ENCODE measurements around the gene NUMB. TPM values are rescaled to one million over a fixed set of nuclear protein-coding genes. Genes with fewer than 3 reads are reported as not detected.

Gene NUMB
- total RNA-seq, 1 donor from 2014 or later, result 54.8 TPM

GRCh38 chr14:73250317-73250713 lies 208.0 kb downstream of the NUMB start:
- Mint-ChIP-seq H3K9me3 (no peaks in the 10 kb centered on the region), H3K27me3 (peaks cover 8% of the 10 kb centered on the region), H3K4me1 (peaks cover 29% of the 10 kb centered on the region), H3K36me3 (ENCODE audit: low read depth) (no peaks in the 10 kb centered on the region), H3K4me3 (no peak overlapping the region), H3K27ac (no peak overlapping the region)
- DNase-seq, result no peak
- intact Hi-C loops (cut with micrococcal nuclease), result no loop called here

- DNase-seq, result no peak
- Mint-ChIP-seq H3K9me3 (no peaks in the 10 kb centered on the region), H3K27me3 (peaks cover 13% of the 10 kb centered on the region), H3K36me3 (ENCODE audit: low read depth) (no peaks in the 10 kb centered on the region), H3K4me1 (peaks cover 28% of the 10 kb centered on the region), H3K27ac (no peak overlapping the region), H3K4me3 (no peak overlapping the region)
- intact Hi-C loops (cut with micrococcal nuclease), result no loop called here
These were observed 208.6 kb downstream of the NUMB start for GRCh38 chr14:73249564-73250316.

- DNase-seq, result no peak
- Mint-ChIP-seq H3K27me3 (peaks cover 19% of the 10 kb centered on the region), H3K4me1 (peaks cover 28% of the 10 kb centered on the region), H3K9me3 (no peaks in the 10 kb centered on the region), H3K36me3 (ENCODE audit: low read depth) (no peaks in the 10 kb centered on the region), H3K27ac (no peak overlapping the region), H3K4me3 (no peak overlapping the region)
- intact Hi-C loops (cut with micrococcal nuclease), result no loop called here
These were observed 209.2 kb downstream of the NUMB start for GRCh38 chr14:73249108-73249507.

- Mint-ChIP-seq H3K27ac (peak overlapping the region; percentile 59), H3K9me3 (no peaks in the 10 kb centered on the region), H3K36me3 (ENCODE audit: low read depth) (no peaks in the 10 kb centered on the region), H3K27me3 (peaks cover 26% of the 10 kb centered on the region), H3K4me3 (peak overlapping the region; percentile 7), H3K4me1 (peaks cover 33% of the 10 kb centered on the region)
- DNase-seq, result no peak
- intact Hi-C loops (cut with micrococcal nuclease), result no loop called here
These were observed 210.1 kb downstream of the NUMB start for GRCh38 chr14:73248108-73248868.

GRCh38 chr14:73246387-73247150 lies 211.8 kb downstream of the NUMB start:
- Mint-ChIP-seq H3K9me3 (no peaks in the 10 kb centered on the region), H3K4me3 (peak overlapping the region; percentile 79), H3K27me3 (peaks cover 37% of the 10 kb centered on the region), H3K27ac (no peak overlapping the region), H3K36me3 (ENCODE audit: low read depth) (no peaks in the 10 kb centered on the region), H3K4me1 (peaks cover 38% of the 10 kb centered on the region)
- intact Hi-C loops (cut with micrococcal nuclease), result no loop called here
- no peak for DNase-seq

GRCh38 chr14:73245480-73246325 lies 212.6 kb downstream of the NUMB start:
- intact Hi-C loops (cut with micrococcal nuclease), result no loop called here
- Mint-ChIP-seq H3K36me3 (ENCODE audit: low read depth) (no peaks in the 10 kb centered on the region), H3K27ac (no peak overlapping the region), H3K4me1 (peaks cover 38% of the 10 kb centered on the region), H3K4me3 (peak overlapping the region; percentile 79), H3K9me3 (no peaks in the 10 kb centered on the region), H3K27me3 (peaks cover 45% of the 10 kb centered on the region)
- DNase-seq, result peak; percentile 87

GRCh38 chr14:73244541-73245290 lies 213.6 kb downstream of the NUMB start:
- peaks cover 37% of the 10 kb centered on the region for H3K4me1 Mint-ChIP-seq
- intact Hi-C loops (cut with micrococcal nuclease), result no loop called here
- no peaks in the 10 kb centered on the region for H3K9me3 Mint-ChIP-seq
- DNase-seq, result no peak
- H3K36me3 Mint-ChIP-seq (ENCODE audit: low read depth), result no peaks in the 10 kb centered on the region
- H3K4me3 Mint-ChIP-seq, result peak overlapping the region; percentile 79
- peaks cover 52% of the 10 kb centered on the region for H3K27me3 Mint-ChIP-seq
- H3K27ac Mint-ChIP-seq, result no peak overlapping the region

GRCh38 chr14:73243748-73244147 lies 214.6 kb downstream of the NUMB start:
- no peaks in the 10 kb centered on the region for H3K36me3 Mint-ChIP-seq (ENCODE audit: low read depth)
- H3K9me3 Mint-ChIP-seq, result no peaks in the 10 kb centered on the region
- H3K4me1 Mint-ChIP-seq, result peaks cover 30% of the 10 kb centered on the region
- no peak overlapping the region for H3K4me3 Mint-ChIP-seq
- peaks cover 59% of the 10 kb centered on the region for H3K27me3 Mint-ChIP-seq
- intact Hi-C loops (cut with micrococcal nuclease), result no loop called here
- no peak overlapping the region for H3K27ac Mint-ChIP-seq
- DNase-seq, result no peak

- DNase-seq, result no peak
- no peaks in the 10 kb centered on the region for H3K9me3 Mint-ChIP-seq
- H3K4me1 Mint-ChIP-seq, result peaks cover 29% of the 10 kb centered on the region
- H3K36me3 Mint-ChIP-seq (ENCODE audit: low read depth), result no peaks in the 10 kb centered on the region
- peaks cover 63% of the 10 kb centered on the region for H3K27me3 Mint-ChIP-seq
- no peak overlapping the region for H3K27ac Mint-ChIP-seq
- intact Hi-C loops (cut with micrococcal nuclease), result no loop called here
- H3K4me3 Mint-ChIP-seq, result no peak overlapping the region
These were observed 215.0 kb downstream of the NUMB start for GRCh38 chr14:73243341-73243740.

- no peak for DNase-seq
- intact Hi-C loops (cut with micrococcal nuclease), result no loop called here
- H3K36me3 Mint-ChIP-seq (ENCODE audit: low read depth), result no peaks in the 10 kb centered on the region
- peaks cover 65% of the 10 kb centered on the region for H3K27me3 Mint-ChIP-seq
- no peak overlapping the region for H3K27ac Mint-ChIP-seq
- no peak overlapping the region for H3K4me3 Mint-ChIP-seq
- no peaks in the 10 kb centered on the region for H3K9me3 Mint-ChIP-seq
- H3K4me1 Mint-ChIP-seq, result peaks cover 22% of the 10 kb centered on the region
These were observed 215.9 kb downstream of the NUMB start for GRCh38 chr14:73242357-73242901.

GRCh38 chr14:73241481-73242165 lies 216.7 kb downstream of the NUMB start:
- Mint-ChIP-seq H3K27me3 (peaks cover 66% of the 10 kb centered on the region), H3K36me3 (ENCODE audit: low read depth) (no peaks in the 10 kb centered on the region), H3K4me3 (no peak overlapping the region), H3K4me1 (peaks cover 19% of the 10 kb centered on the region), H3K27ac (no peak overlapping the region), H3K9me3 (no peaks in the 10 kb centered on the region)
- intact Hi-C loops (cut with micrococcal nuclease), result no loop called here
- no peak for DNase-seq

GRCh38 chr14:73240816-73241480 lies 217.4 kb downstream of the NUMB start:
- intact Hi-C loops (cut with micrococcal nuclease), result no loop called here
- Mint-ChIP-seq H3K27me3 (peaks cover 70% of the 10 kb centered on the region), H3K36me3 (ENCODE audit: low read depth) (no peaks in the 10 kb centered on the region), H3K9me3 (no peaks in the 10 kb centered on the region), H3K4me3 (no peak overlapping the region), H3K4me1 (peaks cover 20% of the 10 kb centered on the region), H3K27ac (no peak overlapping the region)
- DNase-seq, result no peak
